HG02870 (cell line): ENCODE measurements around the gene TCFL5.
"Not testable (repeated sequence)": the region's sequence is repeated elsewhere in the genome, so short reads cannot be mapped to it uniquely, and the experiment has no call there.

ENCODE experiments used
- ATAC-seq: cut with Tn5 transposase; IDR thresholded peaks from one replicate; pipeline ENCODE4 v1.9.1; 2021; ENCODE audit warnings: mild to moderate bottlenecking, moderate library complexity; ENCODE audit not compliant: unreplicated experiment

TCFL5 gene

GRCh38 chr20:62880935-62881661, 19.5 kb upstream of the TCFL5 start:
- no peak for ATAC-seq

- ATAC-seq = no peak
These were observed 18.7 kb upstream of the TCFL5 start for GRCh38 chr20:62880147-62880934.

GRCh38 chr20:62879275-62880146, 17.9 kb upstream of the TCFL5 start:
- no peak for ATAC-seq

GRCh38 chr20:62878244-62879038, 16.8 kb upstream of the TCFL5 start:
- ATAC-seq = no peak

- no peak for ATAC-seq
These were observed 15.5 kb upstream of the TCFL5 start for GRCh38 chr20:62876902-62877816.

- no peak for ATAC-seq
These were observed 14.9 kb upstream of the TCFL5 start for GRCh38 chr20:62876501-62876901.

- ATAC-seq = no peak
These were observed 14.1 kb upstream of the TCFL5 start for GRCh38 chr20:62875419-62876361.

- ATAC-seq = no peak
These were observed 13.3 kb upstream of the TCFL5 start for GRCh38 chr20:62874964-62875344.

GRCh38 chr20:62873681-62874031, 12.0 kb upstream of the TCFL5 start:
- not testable (repeated sequence) for ATAC-seq

- no peak for ATAC-seq
These were observed 11.7 kb upstream of the TCFL5 start for GRCh38 chr20:62873280-62873679.

GRCh38 chr20:62872862-62873261, 11.2 kb upstream of the TCFL5 start:
- no peak for ATAC-seq

- no peak for ATAC-seq
These were observed 10.7 kb upstream of the TCFL5 start for GRCh38 chr20:62872184-62872847.

GRCh38 chr20:62864207-62864606, 2.6 kb upstream of the TCFL5 start:
- no peak for ATAC-seq

GRCh38 chr20:62860924-62861691, 514 bp downstream of the TCFL5 start:
- ATAC-seq = peak; percentile 24

- ATAC-seq = no peak
These were observed 1.2 kb downstream of the TCFL5 start for GRCh38 chr20:62860391-62860923.

- no peak for ATAC-seq
These were observed 1.9 kb downstream of the TCFL5 start for GRCh38 chr20:62859721-62860120.
